K562 (cell line): ENCODE results near the gene FUCA1.

Source experiments
- MAZ ChIP-seq, 2 experiments: fragments of 450-650 bp in 1 of 2; sonication (generic) in 1 of 2; formaldehyde crosslinking; IDR thresholded peaks in 1 of 2; conservative IDR thresholded peaks in 1 of 2; 2 replicates each; pipeline versions ENCODE4 v1.4.0 to v1.5.0; 2020; ENCODE audit warnings: mild to moderate bottlenecking in 1 of 2, missing genetic modification reagents in 1 of 2
- MTA3 ChIP-seq: fragments of 450-650 bp; formaldehyde crosslinking; IDR thresholded peaks from 2 replicates; pipeline ENCODE4 v1.6.1; 2017; ENCODE audit warnings: mild to moderate bottlenecking, borderline replicate concordance
- SMARCB1 ChIP-seq: IDR thresholded peaks from 2 replicates; pipeline ENCODE4 v1.6.1; 2011; ENCODE audit warnings: improper control_type of control experiment, low read depth; ENCODE audit not compliant: insufficient read length
- TRIM28 ChIP-seq: fragments of 450-650 bp; IDR thresholded peaks from 2 replicates; pipeline ENCODE4 v1.6.1; 2017
- TF ChIP-seq, protein P1 (sequence below), 3 experiments: IDR thresholded peaks in 2 of 3; conservative IDR thresholded peaks in 1 of 3; 2 replicates each; pipeline ENCODE4 v1.5.1; 2011 to 2012; ENCODE audit warnings: low read length in 3 of 3, mild to moderate bottlenecking in 3 of 3, control low read depth in 2 of 3, improper control_type of control experiment in 1 of 3, inconsistent platforms in 1 of 3, low read depth in 1 of 3, mixed read lengths in 1 of 3, moderate library complexity in 1 of 3; ENCODE audit not compliant: insufficient read depth in 2 of 3

DNA sequence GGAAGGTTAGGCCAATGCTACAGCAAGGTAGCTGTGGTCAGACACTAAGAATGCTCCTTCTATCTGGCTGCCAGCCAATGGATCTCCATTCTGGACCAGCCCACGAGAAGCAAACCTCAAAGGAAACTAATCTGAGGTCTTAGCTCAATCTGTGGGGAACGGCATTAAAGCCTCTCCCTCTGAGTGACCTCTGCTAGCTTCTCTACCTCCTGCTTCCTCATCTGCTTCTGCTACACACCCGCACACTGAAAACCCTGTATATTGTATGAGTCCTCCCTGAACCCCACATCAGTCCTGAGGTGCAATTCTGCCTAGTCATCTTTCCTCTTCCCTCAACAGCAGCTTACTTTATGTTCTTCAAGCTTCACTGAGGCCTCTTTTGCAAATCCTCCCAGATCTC lies 60.6 kb downstream of the FUCA1 start:
- no peak for TF ChIP-seq SMARCB1
- TF ChIP-seq TRIM28: no peak
- TF ChIP-seq, protein P1, sequence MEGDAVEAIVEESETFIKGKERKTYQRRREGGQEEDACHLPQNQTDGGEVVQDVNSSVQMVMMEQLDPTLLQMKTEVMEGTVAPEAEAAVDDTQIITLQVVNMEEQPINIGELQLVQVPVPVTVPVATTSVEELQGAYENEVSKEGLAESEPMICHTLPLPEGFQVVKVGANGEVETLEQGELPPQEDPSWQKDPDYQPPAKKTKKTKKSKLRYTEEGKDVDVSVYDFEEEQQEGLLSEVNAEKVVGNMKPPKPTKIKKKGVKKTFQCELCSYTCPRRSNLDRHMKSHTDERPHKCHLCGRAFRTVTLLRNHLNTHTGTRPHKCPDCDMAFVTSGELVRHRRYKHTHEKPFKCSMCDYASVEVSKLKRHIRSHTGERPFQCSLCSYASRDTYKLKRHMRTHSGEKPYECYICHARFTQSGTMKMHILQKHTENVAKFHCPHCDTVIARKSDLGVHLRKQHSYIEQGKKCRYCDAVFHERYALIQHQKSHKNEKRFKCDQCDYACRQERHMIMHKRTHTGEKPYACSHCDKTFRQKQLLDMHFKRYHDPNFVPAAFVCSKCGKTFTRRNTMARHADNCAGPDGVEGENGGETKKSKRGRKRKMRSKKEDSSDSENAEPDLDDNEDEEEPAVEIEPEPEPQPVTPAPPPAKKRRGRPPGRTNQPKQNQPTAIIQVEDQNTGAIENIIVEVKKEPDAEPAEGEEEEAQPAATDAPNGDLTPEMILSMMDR (IDR thresholded peaks at IDR 0.05 in 2 of 3, conservative IDR thresholded peaks at IDR 0.05 in 1 of 3; ENCODE audit: insufficient read depth in 2 of 3, low read depth in 1 of 3, low read length in 3 of 3): no peak
- TF ChIP-seq MTA3: no peak
- no peak for TF ChIP-seq MAZ (CRISPR knock-in tag; conservative IDR thresholded peaks at IDR 0.05 in 1 of 2, IDR thresholded peaks at IDR 0.05 in 1 of 2)
